Inflammatory macrophage (primary cell): ENCODE measurements around the gene ECPAS.
"Not testable (repeated sequence)": the region's sequence is repeated elsewhere in the genome, so short reads cannot be mapped to it uniquely, and the experiment has no call there.

Source experiments
- DNase-seq, 2 donors: peaks; one replicate each; pipeline ENCODE4 v3.0.0-alpha.2; 2020 to 2022

The ECPAS gene

DNA sequence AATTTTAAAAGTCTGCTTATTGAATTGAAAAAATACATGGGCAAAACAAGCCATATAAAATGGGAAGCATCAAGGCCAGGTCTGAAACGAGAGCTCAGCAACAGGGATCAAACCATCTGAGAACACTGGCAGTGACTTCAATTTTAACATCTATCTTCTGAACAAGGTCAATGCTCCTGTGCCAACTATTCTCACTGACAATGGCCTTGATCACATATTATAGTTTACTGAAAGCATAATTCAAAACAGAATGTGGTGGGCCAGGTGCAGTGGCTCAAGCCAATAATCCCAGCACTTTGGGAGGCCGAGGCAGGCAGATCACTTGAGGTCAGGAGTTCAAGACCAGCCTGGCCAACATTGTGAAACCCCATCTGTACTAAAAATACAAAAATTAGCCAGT lies 9.0 kb downstream of the ECPAS start:
- DNase-seq: no peak

DNA sequence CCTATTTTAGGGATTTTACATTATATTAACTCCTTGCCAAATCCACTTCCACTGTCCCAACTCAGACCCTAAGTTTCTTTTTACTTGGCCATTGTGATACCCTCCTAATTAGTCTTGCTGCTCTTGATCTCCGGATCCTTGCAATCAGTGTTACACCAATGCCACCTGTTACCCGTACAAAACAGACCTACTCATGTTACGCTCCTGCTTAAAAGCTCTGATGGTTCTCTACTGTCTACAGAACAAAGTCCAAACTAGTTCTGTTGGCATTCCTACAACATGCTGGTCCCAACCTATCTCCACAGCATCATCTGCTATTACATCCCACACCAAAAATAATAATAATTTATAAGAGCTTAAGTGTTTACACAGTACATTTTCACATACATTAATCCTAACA lies 9.8 kb downstream of the ECPAS start:
- no peak for DNase-seq

DNA sequence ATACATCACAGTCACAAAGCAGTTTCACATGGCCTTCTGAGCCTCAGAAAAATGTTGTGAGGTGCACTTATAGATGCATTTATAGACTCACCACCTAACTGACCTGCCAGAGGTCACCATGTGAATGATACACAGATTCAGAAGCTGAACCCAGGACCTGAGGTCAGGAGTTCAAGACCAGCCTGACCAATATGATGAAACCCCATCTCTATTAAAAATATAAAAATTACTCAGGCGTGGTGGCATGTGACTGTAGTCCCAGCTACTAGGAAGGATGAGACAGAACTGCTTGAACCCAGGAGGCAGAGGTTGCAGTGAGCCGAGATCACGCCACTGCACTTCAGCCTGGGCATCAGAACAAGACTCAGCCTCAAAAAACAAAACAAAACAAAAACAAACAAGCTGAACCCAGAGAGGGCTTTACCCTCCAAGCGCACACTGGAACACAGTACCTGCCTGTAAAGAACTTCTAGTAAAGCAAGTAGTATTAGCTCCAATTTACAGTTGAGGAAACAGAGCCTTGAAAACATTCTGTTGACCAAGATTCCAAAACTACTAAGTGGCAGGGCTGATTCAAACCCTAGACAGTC lies 16.3 kb downstream of the ECPAS start:
- DNase-seq: peak; percentile 21 to 28

DNA sequence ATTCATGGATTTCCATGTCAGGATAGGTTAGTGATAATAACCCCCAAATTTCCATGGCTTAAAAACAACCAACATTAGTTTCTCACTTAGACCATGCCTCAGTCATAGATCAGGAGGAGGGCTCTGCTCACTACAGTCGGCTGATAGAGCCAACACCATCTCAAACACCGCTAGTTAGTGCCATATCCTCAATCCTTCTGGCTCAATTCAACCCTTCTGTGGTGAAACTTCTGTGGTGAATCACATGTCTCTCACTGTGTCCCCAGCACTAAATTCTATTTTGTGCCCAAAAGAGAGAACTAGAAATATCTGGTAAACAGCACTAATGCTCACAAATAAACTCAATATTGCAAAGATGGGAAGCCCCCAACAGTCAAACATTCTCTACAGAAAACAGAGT lies 21.1 kb downstream of the ECPAS start:
- DNase-seq: peak; percentile 72 to 77

DNA sequence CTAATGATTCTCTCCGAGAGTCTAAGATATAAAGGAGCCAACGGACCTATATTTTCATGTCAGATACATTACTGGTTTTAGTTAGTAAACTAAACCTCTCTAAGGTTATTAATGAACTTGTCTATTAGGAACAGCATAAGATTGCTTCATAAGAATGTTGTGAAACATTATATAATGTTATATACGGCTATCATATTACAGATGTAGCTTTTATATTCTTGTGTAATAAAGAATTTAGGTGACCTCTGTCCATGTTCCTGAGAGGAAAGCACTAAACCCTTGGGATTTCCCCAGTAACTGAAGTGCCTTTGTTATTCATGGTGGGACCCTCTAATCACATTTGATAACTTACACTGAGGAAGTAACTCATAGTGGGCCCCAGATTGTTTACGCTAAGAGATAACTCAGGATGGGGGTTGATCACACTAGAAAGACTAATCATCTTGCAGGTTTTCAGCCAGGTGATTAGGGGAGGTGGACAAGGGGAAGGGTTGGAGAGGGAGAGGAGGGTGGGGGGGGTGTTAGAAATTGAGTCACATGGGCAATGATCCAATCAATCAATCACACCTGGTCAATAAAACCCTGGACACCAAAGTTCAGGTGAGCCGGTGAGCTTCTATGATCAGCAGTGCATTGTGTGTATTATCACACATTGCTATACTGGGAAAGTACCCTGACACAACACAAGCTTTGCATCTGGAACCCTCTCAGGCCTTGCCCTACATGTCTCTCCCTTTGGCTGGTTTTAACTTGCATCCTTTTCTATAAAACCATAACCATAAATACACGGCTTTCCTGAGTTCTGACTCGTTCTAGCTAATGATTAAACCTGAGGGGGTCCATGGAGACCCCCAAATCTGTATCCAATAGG lies 25.8 kb downstream of the ECPAS start:
- DNase-seq: no peak

DNA sequence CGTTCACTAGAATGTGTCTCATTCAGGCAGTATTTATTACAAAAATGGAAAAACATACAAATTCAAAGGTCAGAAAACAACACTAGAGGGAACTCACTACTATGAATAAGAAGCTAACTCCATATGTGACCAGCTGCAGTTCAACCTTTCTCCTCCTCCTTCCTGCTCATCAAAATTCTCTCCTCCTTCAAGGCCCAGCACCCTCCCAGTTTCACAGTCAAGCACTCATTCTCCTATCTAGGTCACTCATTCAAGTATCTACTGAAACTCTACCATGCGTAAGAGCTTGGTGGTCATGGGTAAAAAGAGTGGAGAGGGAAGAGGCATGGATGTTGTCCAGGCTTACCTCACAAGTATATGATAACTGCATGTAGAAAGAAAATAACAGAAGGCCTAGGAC lies 27.7 kb downstream of the ECPAS start:
- no peak for DNase-seq

DNA sequence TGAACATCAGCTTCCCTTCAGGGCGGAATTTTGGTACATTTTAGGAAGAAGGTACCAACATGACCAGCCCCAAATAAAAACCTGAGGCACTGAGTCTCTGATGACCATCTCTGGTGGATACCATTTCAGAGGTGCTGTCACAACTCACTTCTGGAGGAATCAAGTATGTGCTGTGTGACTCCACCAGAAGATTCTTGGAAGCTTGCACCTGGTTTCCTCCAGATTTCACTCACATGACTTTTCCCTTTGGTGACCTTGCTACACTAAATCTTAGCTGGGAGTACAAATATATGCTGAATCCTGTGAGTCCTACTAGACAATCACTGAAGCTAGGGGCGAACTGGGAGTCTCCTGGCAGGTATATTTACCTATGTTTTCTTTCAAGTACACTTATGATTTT lies 28.5 kb downstream of the ECPAS start:
- DNase-seq: no peak

DNA sequence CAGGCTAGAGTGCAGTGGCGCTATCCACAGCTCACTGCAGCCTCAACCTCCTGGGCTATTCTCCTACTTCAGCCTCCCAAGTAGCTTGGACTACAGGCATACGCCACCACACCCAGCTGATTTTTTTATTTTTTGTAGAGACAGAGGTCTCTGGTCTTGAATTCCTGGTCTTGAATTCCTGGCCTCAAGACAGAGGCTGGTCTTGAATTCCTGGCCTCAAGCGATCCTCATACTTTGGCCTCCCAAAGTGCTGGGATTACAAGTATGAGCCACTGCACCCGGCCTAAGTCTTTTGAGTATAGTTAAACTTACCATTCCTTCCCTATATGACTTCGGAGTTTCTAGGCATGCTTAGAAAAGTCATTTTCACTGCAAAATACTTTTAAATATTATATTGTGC lies 29.4 kb downstream of the ECPAS start:
- DNase-seq: no peak

DNA sequence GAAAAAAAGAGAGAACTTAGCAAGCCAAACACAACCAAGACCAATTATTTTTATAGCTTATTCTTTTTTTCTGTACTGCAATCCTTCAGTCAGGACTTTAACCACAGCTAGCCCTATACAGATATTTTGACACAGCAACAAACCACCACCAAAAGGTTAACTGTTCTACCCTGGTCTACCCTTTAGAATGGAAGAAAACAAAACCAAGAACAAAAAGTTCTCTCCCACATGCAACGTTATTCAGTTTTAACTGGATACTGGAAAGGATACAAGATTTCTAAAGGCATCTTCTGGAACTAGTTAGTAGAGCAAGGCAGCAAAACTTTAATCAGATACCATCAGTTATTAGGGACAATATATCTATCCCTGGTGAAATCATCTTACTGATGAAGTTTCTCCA lies 32.6 kb downstream of the ECPAS start:
- no peak for DNase-seq

DNA sequence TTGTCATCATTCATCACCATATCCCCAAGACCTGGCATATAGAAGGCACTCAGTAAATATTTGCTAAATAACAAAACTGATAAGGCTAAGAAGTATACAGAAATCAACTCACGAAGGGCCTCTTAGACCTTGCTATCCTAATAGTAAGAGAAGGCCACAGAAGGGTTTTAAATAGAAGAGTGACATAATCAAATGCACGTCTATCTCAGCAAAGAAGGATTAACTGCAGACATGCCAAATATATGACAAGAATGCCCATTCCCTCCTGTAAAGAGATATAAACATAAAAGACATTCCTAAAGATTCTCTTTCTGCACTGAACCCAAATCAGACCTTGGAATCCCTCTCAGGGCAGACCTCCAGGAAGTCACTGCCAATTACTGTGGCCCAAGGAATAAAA lies 34.1 kb downstream of the ECPAS start:
- DNase-seq: no peak

DNA sequence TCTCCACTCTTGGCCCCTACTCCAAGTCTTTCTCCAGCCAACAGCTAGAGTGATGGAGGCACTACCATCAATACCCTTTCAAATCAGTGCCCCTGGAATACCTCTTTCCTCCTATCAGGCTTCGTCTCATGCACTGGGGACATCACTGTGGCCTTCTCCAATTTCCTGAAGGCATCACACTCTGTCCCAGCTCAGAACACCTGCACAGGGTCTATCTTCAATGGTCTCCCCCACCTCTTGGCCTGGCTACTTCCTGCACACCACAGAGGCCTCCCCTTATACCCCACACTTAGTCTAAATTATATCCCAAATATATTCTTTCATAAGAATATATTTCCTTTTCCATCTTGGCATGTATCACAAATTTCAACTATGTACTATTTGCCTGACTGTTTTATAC lies 34.5 kb downstream of the ECPAS start:
- DNase-seq: no peak

DNA sequence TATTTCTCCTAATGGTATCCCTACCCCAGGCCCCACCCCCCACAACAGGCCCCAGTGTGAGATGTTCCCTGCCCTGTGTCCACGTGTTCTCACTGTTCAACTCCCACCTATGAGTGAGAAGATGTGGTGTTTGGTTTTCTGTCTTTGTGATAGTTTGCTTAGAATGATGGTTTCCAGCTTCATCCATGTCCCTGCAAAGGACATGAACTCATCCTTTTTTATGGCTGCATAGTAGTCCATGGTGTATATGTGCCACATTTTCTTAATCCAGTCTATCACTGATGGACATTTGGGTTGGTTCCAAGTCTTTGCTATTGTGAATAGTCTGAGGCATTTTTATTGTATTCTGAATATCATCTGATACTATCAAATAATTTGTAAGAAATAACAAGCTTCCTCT lies 38.4 kb downstream of the ECPAS start:
- DNase-seq: not testable (repeated sequence)

DNA sequence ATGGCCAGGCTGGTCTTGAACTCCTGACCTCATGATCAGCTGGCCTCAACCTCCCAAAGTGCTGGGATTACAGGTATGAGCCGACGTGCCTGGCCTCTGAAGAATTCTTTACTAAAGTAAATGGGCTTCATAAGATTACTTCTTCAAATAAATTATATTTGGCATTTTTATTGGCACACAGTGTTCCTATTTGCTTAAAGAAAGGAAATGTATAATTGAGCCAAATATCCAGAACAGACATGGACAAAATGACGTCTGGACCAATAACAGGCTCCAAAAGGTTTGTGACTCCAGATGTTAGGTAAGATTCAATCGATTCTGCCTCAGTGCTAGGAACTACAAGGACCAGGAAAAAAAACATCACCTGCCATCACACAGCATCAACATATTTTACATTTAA lies 40.7 kb downstream of the ECPAS start:
- DNase-seq: no peak

DNA sequence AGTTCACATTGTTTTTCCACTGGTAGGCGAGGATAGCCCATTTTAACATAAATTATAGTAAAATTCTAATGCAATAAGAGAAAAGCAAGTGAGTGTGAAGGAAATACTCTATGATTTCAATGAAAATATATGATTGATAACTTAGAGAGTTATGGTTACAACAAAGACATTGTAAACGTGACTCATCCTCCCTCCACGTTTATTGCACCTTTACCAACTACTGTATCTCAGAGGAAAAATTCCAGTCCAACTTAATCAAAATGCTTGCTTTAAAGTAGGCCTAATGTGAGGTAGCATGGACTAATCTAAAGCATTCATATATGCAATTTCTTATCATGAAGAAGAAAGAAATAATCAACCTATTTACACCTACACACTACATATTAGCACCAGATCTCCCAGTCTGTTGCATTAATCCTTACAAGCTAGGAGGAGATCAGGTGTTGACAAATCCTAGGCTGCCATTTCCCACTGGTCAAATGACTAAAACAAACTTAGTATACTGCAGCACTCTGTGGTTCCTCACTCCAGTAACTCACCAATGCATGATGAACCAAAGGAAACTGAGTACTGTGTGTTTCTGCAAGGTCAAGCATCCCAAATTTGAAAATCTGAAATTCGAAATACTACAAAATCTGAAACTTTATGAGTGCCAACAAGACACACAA lies 41.7 kb downstream of the ECPAS start:
- no peak for DNase-seq

DNA sequence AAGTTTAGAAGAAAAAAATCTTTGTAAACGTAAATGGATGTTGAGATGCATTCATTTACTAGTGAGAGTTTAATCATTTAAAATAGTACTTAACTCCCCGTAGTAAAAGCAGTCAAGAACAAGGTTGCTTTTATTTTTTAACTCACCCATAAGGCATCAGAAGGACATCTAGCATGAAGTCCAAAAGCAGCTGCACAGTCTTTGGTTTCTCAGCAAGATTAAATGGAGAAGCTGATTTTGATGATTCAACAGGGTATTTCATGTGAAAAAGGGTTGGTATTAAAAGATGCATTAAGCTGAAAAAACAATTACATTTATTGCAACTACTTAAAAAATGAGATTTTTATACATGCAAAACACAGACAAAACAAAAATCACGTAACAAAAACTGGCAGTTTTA lies 44.0 kb downstream of the ECPAS start:
- DNase-seq: no peak

DNA sequence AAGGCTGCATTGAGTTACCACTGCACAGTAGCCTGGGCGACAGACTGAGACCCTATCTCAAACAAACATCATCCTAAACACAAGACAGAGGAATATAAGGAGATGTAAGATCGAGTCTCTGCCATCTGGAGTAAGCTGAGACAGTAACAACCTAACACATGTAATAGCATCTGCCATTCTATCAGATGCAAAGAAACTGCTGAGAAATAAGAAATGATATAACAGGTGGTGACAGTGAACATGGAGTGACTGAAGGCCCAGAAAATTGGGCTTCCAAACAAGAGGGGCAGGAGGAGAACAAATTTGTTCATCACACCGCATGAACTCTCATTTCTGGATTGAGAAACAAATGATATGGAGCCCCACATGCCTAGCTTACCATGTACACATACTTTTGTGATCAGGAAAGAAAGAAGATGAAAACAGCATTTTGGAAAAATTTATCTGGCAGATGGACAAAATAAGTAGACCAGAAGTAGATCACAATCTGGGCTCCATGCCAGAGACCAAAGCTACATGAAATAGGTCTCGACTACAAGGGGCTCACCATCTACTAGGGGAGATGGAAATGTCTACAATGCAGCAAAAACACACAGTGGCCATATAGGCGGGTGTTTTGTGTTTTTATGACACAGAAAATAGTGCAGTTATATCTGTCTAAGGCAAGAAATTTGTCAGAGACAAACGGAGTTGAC lies 45.5 kb downstream of the ECPAS start:
- no peak for DNase-seq

DNA sequence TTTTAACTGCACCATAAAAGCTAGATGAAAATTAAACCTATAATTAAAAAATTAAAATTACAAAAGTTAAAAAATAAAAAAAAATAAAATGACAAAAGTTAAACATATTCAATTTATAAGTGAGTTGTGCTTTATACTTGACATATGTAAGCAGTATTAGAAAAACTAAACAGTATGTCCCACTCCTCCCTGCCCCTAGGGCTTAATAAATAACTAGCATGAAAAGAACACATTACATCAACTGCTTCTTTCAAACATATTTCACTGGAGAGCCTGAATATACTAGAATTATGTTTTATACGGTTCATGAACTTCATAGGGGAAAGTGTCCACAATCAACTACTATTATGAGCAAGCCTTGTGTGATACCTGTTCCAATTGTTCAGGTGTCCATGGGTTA lies 47.6 kb downstream of the ECPAS start:
- DNase-seq: no peak

DNA sequence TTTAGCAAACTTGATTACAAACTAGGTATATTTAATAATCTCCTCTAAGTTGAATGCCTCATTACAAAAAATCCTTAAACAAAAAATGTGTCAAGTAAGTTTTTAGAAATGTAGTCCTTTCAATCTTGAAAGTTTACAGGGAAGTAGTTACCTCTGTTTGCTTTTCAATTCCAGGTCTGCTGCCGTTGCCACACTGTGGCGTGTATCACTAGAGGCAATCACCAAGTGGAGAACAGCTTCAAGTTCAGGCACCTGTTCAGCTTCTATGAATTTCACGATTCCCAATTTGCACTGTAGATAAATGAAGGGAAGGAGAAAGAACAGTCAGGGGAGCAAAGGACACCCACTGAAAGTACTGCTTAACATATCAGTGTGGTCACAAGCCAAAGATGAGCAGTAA lies 51.1 kb downstream of the ECPAS start:
- no peak for DNase-seq

DNA sequence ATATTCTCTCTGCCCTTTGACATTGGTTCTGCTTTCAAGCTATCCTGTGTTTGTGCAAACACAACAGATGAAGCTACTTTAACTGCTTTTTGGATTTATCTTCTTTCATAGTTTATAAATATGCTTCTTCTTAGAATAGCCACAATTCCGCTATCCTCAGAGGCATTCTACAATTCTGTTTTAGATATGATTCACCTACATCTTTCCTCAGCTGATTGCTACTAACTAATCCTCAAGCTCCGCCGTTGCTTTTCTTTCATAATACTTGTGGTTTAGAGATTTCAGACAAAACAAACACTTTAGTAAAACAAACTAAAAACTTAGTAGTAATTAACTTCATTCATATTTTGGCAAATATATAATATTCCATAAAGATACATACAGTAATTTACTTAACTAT lies 52.5 kb downstream of the ECPAS start:
- DNase-seq: no peak

DNA sequence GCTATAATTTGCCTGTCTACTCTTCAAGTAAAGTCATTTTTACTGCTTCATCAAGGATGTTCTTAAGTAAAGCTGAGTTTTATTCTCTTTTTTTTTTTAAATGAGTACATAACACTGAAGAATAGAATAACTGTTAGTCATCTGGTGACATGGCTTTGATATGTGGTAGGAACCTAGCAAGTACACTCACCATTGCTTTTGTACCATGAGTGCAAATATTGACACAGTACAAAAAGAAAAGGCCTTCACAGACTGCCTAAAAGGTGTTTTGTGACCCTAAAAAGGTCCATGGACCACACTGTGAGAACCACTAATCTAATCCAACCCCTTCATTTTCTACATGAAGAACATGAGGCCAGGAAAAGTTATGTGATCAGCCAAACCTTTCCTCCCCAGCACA lies 55.0 kb downstream of the ECPAS start:
- no peak for DNase-seq

DNA sequence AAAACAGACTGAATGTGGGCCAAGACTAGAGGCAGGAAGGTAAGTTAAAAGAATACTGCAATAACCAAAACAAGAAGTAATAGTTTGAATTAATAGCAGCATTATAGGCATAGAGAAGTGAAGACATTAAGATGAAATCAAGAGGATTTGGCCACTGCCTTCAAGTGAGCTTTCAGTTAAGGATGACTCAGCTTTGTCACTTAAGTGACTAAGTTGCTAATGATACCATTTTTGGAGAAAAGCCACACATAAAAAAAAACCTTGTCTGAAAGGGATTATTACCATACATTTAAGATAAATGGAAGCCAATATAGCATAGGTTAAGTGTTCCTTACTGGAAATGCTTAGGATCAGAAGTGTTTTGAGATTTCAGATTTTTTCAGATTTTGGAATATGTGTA lies 57.0 kb downstream of the ECPAS start:
- DNase-seq: peak; percentile 55 to 58

DNA sequence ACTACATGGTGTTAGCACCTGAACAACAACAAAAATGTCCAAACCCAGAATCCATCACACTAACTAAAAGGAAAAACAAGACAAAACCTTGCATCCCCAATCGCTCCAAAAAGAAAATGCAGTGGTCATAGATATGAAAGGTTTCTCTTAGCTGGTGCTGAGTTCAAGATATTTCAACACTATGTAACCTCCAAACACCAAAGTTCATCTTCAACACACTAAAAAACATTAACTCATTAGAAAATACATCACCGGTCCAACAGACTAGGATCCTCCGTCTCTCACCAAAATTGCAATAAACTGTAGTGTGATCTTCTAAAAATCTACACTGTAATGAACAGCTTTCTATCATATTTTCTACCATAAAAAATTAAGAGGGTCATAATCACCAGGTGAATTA lies 60.8 kb downstream of the ECPAS start:
- no peak for DNase-seq

DNA sequence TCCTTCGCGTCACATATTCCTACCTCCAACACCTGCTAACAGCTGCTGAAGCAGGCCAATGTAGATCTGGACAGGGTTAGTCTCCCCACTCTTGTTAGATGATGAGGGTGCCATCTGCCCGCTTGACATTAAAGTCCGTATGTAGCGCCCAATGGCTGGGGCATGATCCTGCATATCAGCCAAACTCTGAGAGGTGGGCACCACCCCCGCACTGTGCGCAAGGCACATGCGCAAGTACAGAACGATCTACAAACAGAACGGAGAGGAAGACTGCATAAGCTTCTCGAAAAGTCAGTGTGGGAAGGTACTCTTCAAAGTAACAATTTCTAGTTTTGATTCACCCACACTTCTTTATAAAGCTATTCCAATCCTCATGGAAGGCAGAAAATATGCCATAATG lies 69.8 kb downstream of the ECPAS start:
- DNase-seq: no peak
